SK-N-SH (cell line): ENCODE data around the gene CRAT. TPM values are rescaled to one million over a fixed set of nuclear protein-coding genes. Genes with fewer than 3 reads are reported as not detected.

ENCODE experiments used
- CTCF ChIA-PET: fragments of 300-600, 350-600 bp; formaldehyde crosslinking; extraction: SDS; loops from one replicate; lab custom pipeline; 2021; lab: Yijun Ruan, JAX
- POLR2A ChIA-PET: fragments of 350-600 bp; sonication (Branson Sonifier 250); formaldehyde crosslinking; extraction: SDS; loops from one replicate; lab custom pipeline; 2020; ENCODE audit warnings: antibody characterized with exemption, inconsistent platforms; lab: Yijun Ruan, JAX
- DNase-seq: peaks from one replicate; pipeline ENCODE4 v3.0.0; 2012
- H2AFZ ChIP-seq: fragments of 200-600 bp; sonication (generic); 2 replicates; pipeline ENCODE4 v1.8.1; 2016; ENCODE audit warnings: antibody characterized with exemption, mild to moderate bottlenecking, low read depth
- H3F3A ChIP-seq: fragments of 200-600 bp; sonication (generic); replicated peaks from 2 replicates; pipeline ENCODE3; 2016; ENCODE audit warnings: antibody characterized with exemption, mild to moderate bottlenecking; ENCODE audit not compliant: insufficient read depth
- H3K27ac ChIP-seq, 2 experiments: fragments of 200-500 bp in 1 of 2; fragments of 200-600 bp in 1 of 2; sonication (Bioruptor generic) in 1 of 2; sonication (generic), shearing (Covaris generic) in 1 of 2; 2 replicates each; pipeline versions ENCODE4 v1.5.1 to v1.6.1; 2014 to 2016; ENCODE audit warnings: low read depth in 2 of 2, inconsistent platforms in 1 of 2, low read length in 1 of 2, mild to moderate bottlenecking in 1 of 2, mixed read lengths in 1 of 2
- H3K27me3 ChIP-seq: fragments of 200-600 bp; sonication (generic), shearing (Covaris generic); 2 replicates; pipeline ENCODE4 v1.6.1; 2016; ENCODE audit warnings: mixed run types; ENCODE audit not compliant: insufficient read depth
- H3K36me3 ChIP-seq, 2 experiments: fragments of 200-500 bp in 1 of 2; fragments of 200-600 bp in 1 of 2; sonication (Bioruptor generic) in 1 of 2; sonication (generic) in 1 of 2; replicated peaks in 1 of 2; 2 replicates each; pipeline versions ENCODE3 to v1.5.1; 2014 to 2016; ENCODE audit warnings: low read length in 1 of 2, mild to moderate bottlenecking in 1 of 2; ENCODE audit not compliant: insufficient read depth in 2 of 2, control insufficient read depth in 1 of 2
- H3K4me1 ChIP-seq, 2 experiments: fragments of 200-500 bp in 1 of 2; fragments of 200-600 bp in 1 of 2; sonication (Bioruptor generic) in 1 of 2; sonication (generic), shearing (Covaris generic) in 1 of 2; 2 replicates each; pipeline versions ENCODE4 v1.5.1 to v1.6.1; 2014 to 2016; ENCODE audit warnings: low read depth in 1 of 2, low read length in 1 of 2, mixed run types in 1 of 2; ENCODE audit not compliant: insufficient read depth in 2 of 2, control insufficient read depth in 1 of 2
- H3K4me2 ChIP-seq: fragments of 200-600 bp; sonication (generic), shearing (Covaris generic); 2 replicates; pipeline ENCODE4 v1.6.1; 2017; ENCODE audit warnings: mixed run types
- H3K4me3 ChIP-seq, 2 experiments: fragments of 200-500 bp in 1 of 2; fragments of 200-600 bp in 1 of 2; sonication (Bioruptor generic) in 1 of 2; sonication (generic), shearing (Covaris generic) in 1 of 2; 2 replicates each; pipeline versions ENCODE4 v1.5.1 to v1.8.1; 2014 to 2016; ENCODE audit warnings: low read depth in 2 of 2, inconsistent platforms in 1 of 2, low read length in 1 of 2, mild to moderate bottlenecking in 1 of 2, mixed read lengths in 1 of 2, moderate library complexity in 1 of 2
- H3K79me2 ChIP-seq: fragments of 200-600 bp; sonication (generic); 2 replicates; pipeline ENCODE4 v1.8.1; 2017; ENCODE audit warnings: mild to moderate bottlenecking; ENCODE audit not compliant: insufficient read depth
- H3K9ac ChIP-seq: fragments of 200-600 bp; sonication (generic); 2 replicates; pipeline ENCODE4 v1.6.1; 2017; ENCODE audit warnings: mixed run types
- H3K9me2 ChIP-seq: fragments of 200-600 bp; sonication (generic); 2 replicates; pipeline ENCODE4 v1.6.1; 2017; ENCODE audit warnings: mixed run types
- H3K9me3 ChIP-seq: fragments of 200-600 bp; sonication (generic); 2 replicates; pipeline ENCODE4 v1.6.1; 2017; ENCODE audit warnings: mixed run types, mild to moderate bottlenecking, moderate library complexity
- H4K20me1 ChIP-seq: fragments of 200-600 bp; sonication (generic); 2 replicates; pipeline ENCODE4 v1.6.1; 2017; ENCODE audit warnings: mild to moderate bottlenecking, mixed run types; ENCODE audit not compliant: insufficient read depth
- CHD2 ChIP-seq: fragments of 150-350 bp; IDR thresholded peaks from 2 replicates; pipeline ENCODE4 v1.6.1; 2018; ENCODE audit warnings: low read length; ENCODE audit not compliant: partially characterized antibody
- ELF1 ChIP-seq: IDR thresholded peaks from 2 replicates; pipeline ENCODE4 v1.4.0; 2012
- EP300 ChIP-seq, 2 experiments: IDR thresholded peaks; 2 replicates each; pipeline versions ENCODE4 v1.4.0 to v1.6.1; 2012; ENCODE audit warnings: borderline replicate concordance in 1 of 2, low read depth in 1 of 2, low read length in 1 of 2
- EZH2phosphoT487 ChIP-seq: fragments of 200-600 bp; sonication (generic); IDR thresholded peaks from 2 replicates; pipeline ENCODE4 v1.6.1; 2017; ENCODE audit warnings: low read depth, mixed run types, mild to moderate bottlenecking, antibody characterized with exemption, moderate library complexity, borderline replicate concordance
- FOSL2 ChIP-seq: IDR thresholded peaks from 2 replicates; pipeline ENCODE4 v1.4.0; 2012; ENCODE audit warnings: low read depth, mild to moderate bottlenecking, moderate library complexity, borderline replicate concordance
- FOXJ3 ChIP-seq: sonication (generic); formaldehyde crosslinking; IDR thresholded peaks from 2 replicates; pipeline ENCODE4 v1.5.1; 2020; ENCODE audit warnings: mild to moderate bottlenecking, missing genetic modification reagents
- FOXM1 ChIP-seq: IDR thresholded peaks from 2 replicates; pipeline ENCODE4 v1.4.0; 2012; ENCODE audit warnings: low read depth, mild to moderate bottlenecking
- GABPA ChIP-seq: IDR thresholded peaks from 2 replicates; pipeline ENCODE4 v1.4.0; 2012; ENCODE audit warnings: low read depth, mild to moderate bottlenecking
- JUND ChIP-seq: IDR thresholded peaks from 2 replicates; pipeline ENCODE4 v1.4.0; 2012
- MXI1 ChIP-seq: IDR thresholded peaks from 2 replicates; pipeline ENCODE4 v1.6.1; 2012; ENCODE audit warnings: mild to moderate bottlenecking, low read depth, low read length, improper control_type of control experiment
- NFIC ChIP-seq: IDR thresholded peaks from 2 replicates; pipeline ENCODE4 v1.4.0; 2012; ENCODE audit warnings: borderline replicate concordance
- NRF1 ChIP-seq: IDR thresholded peaks from 2 replicates; pipeline ENCODE4 v1.6.1; 2012; ENCODE audit warnings: low read depth, mild to moderate bottlenecking, low read length
- POLR2AphosphoS5 ChIP-seq: IDR thresholded peaks from 2 replicates; pipeline ENCODE4 v1.6.1; 2012; ENCODE audit warnings: low read depth, low read length
- RAD21 ChIP-seq: IDR thresholded peaks from 2 replicates; pipeline ENCODE4 v1.6.1; 2012; ENCODE audit warnings: mild to moderate bottlenecking, low read length
- RFX5 ChIP-seq: IDR thresholded peaks from 2 replicates; pipeline ENCODE4 v1.6.1; 2012; ENCODE audit warnings: mild to moderate bottlenecking, improper control_type of control experiment, low read length
- RXRA ChIP-seq: IDR thresholded peaks from 2 replicates; pipeline ENCODE4 v1.4.0; 2012; ENCODE audit warnings: low read depth, mild to moderate bottlenecking, borderline replicate concordance
- SMC3 ChIP-seq: IDR thresholded peaks from 2 replicates; pipeline ENCODE4 v1.6.1; 2012; ENCODE audit warnings: low read depth, low read length, improper control_type of control experiment
- TCF12 ChIP-seq: IDR thresholded peaks from 2 replicates; pipeline ENCODE4 v1.4.0; 2012
- YY1 ChIP-seq: IDR thresholded peaks from 2 replicates; pipeline ENCODE4 v1.4.0; 2012; ENCODE audit warnings: low read depth, mild to moderate bottlenecking
- WGBS: methylation state at CpG from one replicate; pipeline ENCODE4 v1.1.6; 2017; ENCODE audit warnings: low lambda C conversion rate; 5-methylcytosine and 5-hydroxymethylcytosine counted together
- polyA plus RNA-seq, 3 experiments: library from polyadenylated mRNA; depleted of rRNA; stranded (reverse); fragments of >200 nt; gene quantifications; 2 replicates each; pipeline ENCODE4 v1.2.3, GENCODE V29; 2012
- TF ChIP-seq, protein P1 (sequence below): fragments of 150-350 bp; IDR thresholded peaks from 2 replicates; pipeline ENCODE4 v1.6.1; 2017; ENCODE audit warnings: antibody characterized with exemption, low read length, low read depth, borderline replicate concordance
- TF ChIP-seq, protein P2 (sequence below): IDR thresholded peaks from 2 replicates; pipeline ENCODE4; 2012
- TF ChIP-seq, protein P3 (sequence below): IDR thresholded peaks from 2 replicates; pipeline ENCODE4 v1.4.0; 2012; ENCODE audit warnings: low read depth, borderline replicate concordance
- TF ChIP-seq, protein P4 (sequence below): IDR thresholded peaks from 2 replicates; pipeline ENCODE4 v1.4.0; 2012; ENCODE audit warnings: low read depth

Gene CRAT
- polyA plus RNA-seq, 1 of the 3 experiments (the other 2 are of a cell fraction): 44.5 TPM

DNA sequence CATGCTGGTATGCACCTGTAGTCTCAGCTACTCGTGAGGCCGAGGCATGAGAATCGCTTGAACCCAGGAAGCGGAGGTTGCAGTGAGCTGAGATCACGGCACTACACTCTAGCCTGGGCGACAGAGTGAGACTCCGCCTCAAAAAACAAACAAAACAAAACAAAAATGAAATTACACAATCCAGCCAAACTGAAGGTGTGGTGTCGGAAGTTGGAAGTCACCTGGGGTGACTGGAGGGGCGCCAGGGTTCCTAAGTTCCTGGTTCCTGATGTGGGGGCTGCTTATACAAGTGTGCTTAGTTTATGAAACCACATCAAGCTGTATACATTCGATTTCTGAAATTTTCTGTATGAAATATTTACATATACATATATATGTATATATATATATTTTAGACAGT, 33.4 kb downstream of the CRAT start:
- CTCF ChIA-PET: interaction anchor here (1.2 to 1.7 kb wide), 2 partner anchors 71 to 547 kb away, joined by 3 read pairs; no protein-coding TSS in a partner anchor
- Histone ChIP-seq H3K4me2 (no peak overlapping the region), H4K20me1 (no peaks in the 10 kb centered on the region), H3K79me2 (peaks cover 9% of the 10 kb centered on the region), H3K27ac (no peak overlapping the region), H3K9me3 (no peaks in the 10 kb centered on the region), H3K36me3 (no peaks in the 10 kb centered on the region), H3F3A (peaks cover 2% of the 10 kb centered on the region)
- WGBS: 84% methylated on average over 10 of the region's 10 CpGs
- TF ChIP-seq, protein P1, sequence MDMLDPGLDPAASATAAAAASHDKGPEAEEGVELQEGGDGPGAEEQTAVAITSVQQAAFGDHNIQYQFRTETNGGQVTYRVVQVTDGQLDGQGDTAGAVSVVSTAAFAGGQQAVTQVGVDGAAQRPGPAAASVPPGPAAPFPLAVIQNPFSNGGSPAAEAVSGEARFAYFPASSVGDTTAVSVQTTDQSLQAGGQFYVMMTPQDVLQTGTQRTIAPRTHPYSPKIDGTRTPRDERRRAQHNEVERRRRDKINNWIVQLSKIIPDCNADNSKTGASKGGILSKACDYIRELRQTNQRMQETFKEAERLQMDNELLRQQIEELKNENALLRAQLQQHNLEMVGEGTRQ: no peak
- no peak for TF ChIP-seq FOXJ3
- TF ChIP-seq, protein P2, sequence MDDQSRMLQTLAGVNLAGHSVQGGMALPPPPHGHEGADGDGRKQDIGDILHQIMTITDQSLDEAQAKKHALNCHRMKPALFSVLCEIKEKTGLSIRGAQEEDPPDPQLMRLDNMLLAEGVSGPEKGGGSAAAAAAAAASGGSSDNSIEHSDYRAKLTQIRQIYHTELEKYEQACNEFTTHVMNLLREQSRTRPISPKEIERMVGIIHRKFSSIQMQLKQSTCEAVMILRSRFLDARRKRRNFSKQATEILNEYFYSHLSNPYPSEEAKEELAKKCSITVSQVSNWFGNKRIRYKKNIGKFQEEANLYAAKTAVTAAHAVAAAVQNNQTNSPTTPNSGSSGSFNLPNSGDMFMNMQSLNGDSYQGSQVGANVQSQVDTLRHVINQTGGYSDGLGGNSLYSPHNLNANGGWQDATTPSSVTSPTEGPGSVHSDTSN: no peak
- TF ChIP-seq CHD2: no peak
- TF ChIP-seq RXRA: no peak
- no peak for TF ChIP-seq EP300 (IDR thresholded peaks at IDR 0.05; ENCODE audit: borderline replicate concordance in 1 of 2, low read depth in 1 of 2, low read length in 1 of 2)
- no peak for TF ChIP-seq YY1
- no peak for TF ChIP-seq EZH2phosphoT487
- no peak for TF ChIP-seq TCF12
- no peak for TF ChIP-seq NRF1
- no peak for TF ChIP-seq FOXM1
- TF ChIP-seq MXI1: no peak
- TF ChIP-seq RAD21: no peak
- TF ChIP-seq, all 33 proteins: peak for 0
- POLR2A ChIA-PET: no interaction called here
- Histone ChIP-seq H2AFZ (no peak overlapping the region), H3K9ac (no peak overlapping the region), H3K27me3 (no peaks in the 10 kb centered on the region), H3K4me3 (no peak overlapping the region), H3K9me2 (no peaks in the 10 kb centered on the region), H3K4me1 (peaks cover 5 to 18% of the 10 kb centered on the region in 2 experiments; a peak in 2 of 4 replicates)
- DNase-seq: no peak

DNA sequence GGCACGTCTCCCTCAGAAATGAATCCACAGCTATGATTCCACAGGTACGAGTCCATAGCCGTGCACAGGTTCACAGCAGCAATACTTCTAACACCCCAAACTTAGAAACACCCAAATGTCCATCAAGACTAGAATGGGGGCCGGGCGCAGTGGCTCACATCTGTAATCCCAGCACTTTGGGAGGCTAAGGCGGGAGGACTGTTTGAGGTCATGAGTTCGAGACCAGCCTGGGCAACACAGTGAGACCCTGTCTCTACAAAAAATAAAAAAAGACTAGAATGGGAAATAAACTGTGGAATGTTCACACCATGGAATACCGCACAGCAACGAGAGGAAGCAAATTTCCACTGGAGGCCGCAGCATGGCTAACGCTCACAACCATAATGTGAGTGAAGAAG, 34.0 kb downstream of the CRAT start:
- Histone ChIP-seq H4K20me1 (no peaks in the 10 kb centered on the region), H3K9me2 (no peaks in the 10 kb centered on the region), H3K27ac (no peak overlapping the region), H3K79me2 (peaks cover 3% of the 10 kb centered on the region), H3K27me3 (no peaks in the 10 kb centered on the region), H3K4me2 (no peak overlapping the region), H3F3A (peaks cover 2% of the 10 kb centered on the region), H3K4me3 (no peak overlapping the region), H3K4me1 (peaks cover 0 to 12% of the 10 kb centered on the region in 2 experiments; a peak in 2 of 4 replicates), H3K9ac (no peak overlapping the region), H2AFZ (no peak overlapping the region), H3K36me3 (no peaks in the 10 kb centered on the region), H3K9me3 (no peaks in the 10 kb centered on the region)
- no peak for DNase-seq
- TF ChIP-seq ELF1: no peak
- TF ChIP-seq, protein P3, sequence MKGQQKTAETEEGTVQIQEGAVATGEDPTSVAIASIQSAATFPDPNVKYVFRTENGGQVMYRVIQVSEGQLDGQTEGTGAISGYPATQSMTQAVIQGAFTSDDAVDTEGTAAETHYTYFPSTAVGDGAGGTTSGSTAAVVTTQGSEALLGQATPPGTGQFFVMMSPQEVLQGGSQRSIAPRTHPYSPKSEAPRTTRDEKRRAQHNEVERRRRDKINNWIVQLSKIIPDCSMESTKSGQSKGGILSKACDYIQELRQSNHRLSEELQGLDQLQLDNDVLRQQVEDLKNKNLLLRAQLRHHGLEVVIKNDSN: no peak
- no peak for TF ChIP-seq RFX5
- no peak for TF ChIP-seq JUND
- TF ChIP-seq, protein P4, sequence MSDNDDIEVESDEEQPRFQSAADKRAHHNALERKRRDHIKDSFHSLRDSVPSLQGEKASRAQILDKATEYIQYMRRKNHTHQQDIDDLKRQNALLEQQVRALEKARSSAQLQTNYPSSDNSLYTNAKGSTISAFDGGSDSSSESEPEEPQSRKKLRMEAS: no peak
- TF ChIP-seq, protein P1: no peak
- TF ChIP-seq RXRA: no peak
- no peak for TF ChIP-seq CHD2
- TF ChIP-seq POLR2AphosphoS5: no peak
- no peak for TF ChIP-seq EP300 (IDR thresholded peaks at IDR 0.05; ENCODE audit: borderline replicate concordance in 1 of 2, low read depth in 1 of 2, low read length in 1 of 2)
- no peak for TF ChIP-seq NRF1
- no peak for TF ChIP-seq NFIC
- no peak for TF ChIP-seq GABPA
- TF ChIP-seq TCF12: no peak
- no peak for TF ChIP-seq FOSL2
- TF ChIP-seq SMC3: no peak
- ChIA-PET POLR2A (no interaction called here), CTCF (interaction anchor here (1.2 to 1.7 kb wide), 2 partner anchors 70 to 548 kb away, joined by 3 read pairs; no protein-coding TSS in a partner anchor)
- 87% methylated on average over 11 of the region's 11 CpGs for WGBS
